GM12872 (cell line): ENCODE results near the gene PIH1D1.

Experiments
- CTCF ChIP-seq: IDR thresholded peaks from 3 replicates; pipeline ENCODE4 v1.5.1; 2011; ENCODE audit warnings: low read depth, mild to moderate bottlenecking, low read length, moderate library complexity; ENCODE audit not compliant: insufficient read depth

Gene PIH1D1

GRCh38 chr19:49434907-49435583, 16.6 kb downstream of the PIH1D1 start:
- TF ChIP-seq CTCF: no peak

- no peak for TF ChIP-seq CTCF
These were observed 18.2 kb downstream of the PIH1D1 start for GRCh38 chr19:49433240-49433901.

GRCh38 chr19:49432141-49433073, 19.2 kb downstream of the PIH1D1 start:
- TF ChIP-seq CTCF: no peak

- no peak for TF ChIP-seq CTCF
These were observed 20.3 kb downstream of the PIH1D1 start for GRCh38 chr19:49431330-49431749.

- TF ChIP-seq CTCF: peak; percentile 66
These were observed 20.8 kb downstream of the PIH1D1 start for GRCh38 chr19:49430678-49431329.

- TF ChIP-seq CTCF: no peak
These were observed 21.4 kb downstream of the PIH1D1 start for GRCh38 chr19:49430172-49430677.
